Adipocyte (in vitro differentiated cells): ENCODE data around the gene YY1.

Experiments used
- DNase-seq: peaks from one replicate; pipeline ENCODE4 v3.0.0-alpha.2; 2015; ENCODE audit warnings: low read depth
- H3K27me3 ChIP-seq: replicated peaks from 2 replicates; pipeline ENCODE4 v1.7.0; 2013; ENCODE audit warnings: mild to moderate bottlenecking, low read length, moderate library complexity; ENCODE audit not compliant: control insufficient read depth, insufficient read depth
- H3K36me3 ChIP-seq: 2 replicates; pipeline ENCODE4 v1.7.0; 2013; ENCODE audit warnings: low read length, mild to moderate bottlenecking, moderate library complexity; ENCODE audit not compliant: control insufficient read depth, insufficient read depth, severe bottlenecking
- H3K4me1 ChIP-seq: 2 replicates; pipeline ENCODE4 v1.7.0; 2013; ENCODE audit warnings: mild to moderate bottlenecking, low read length, moderate library complexity; ENCODE audit not compliant: control insufficient read depth, insufficient read depth
- H3K4me3 ChIP-seq: 2 replicates; pipeline ENCODE4 v1.7.0; 2013; ENCODE audit warnings: mild to moderate bottlenecking, low read length, moderate library complexity
- H3K9ac ChIP-seq: 2 replicates; pipeline ENCODE4 v1.7.0; 2013; ENCODE audit warnings: mild to moderate bottlenecking, low read length, moderate library complexity
- H3K9me3 ChIP-seq: 2 replicates; pipeline ENCODE4 v1.7.0; 2013; ENCODE audit warnings: mild to moderate bottlenecking, low read length, moderate library complexity; ENCODE audit not compliant: control insufficient read depth

The YY1 gene

GRCh38 chr14:100323942-100324307, 85.0 kb downstream of the YY1 start:
- Histone ChIP-seq H3K36me3 (no peaks in the 10 kb centered on the region), H3K27me3 (peaks cover 4% of the 10 kb centered on the region), H3K9me3 (no peaks in the 10 kb centered on the region), H3K4me1 (no peaks in the 10 kb centered on the region), H3K9ac (no peak overlapping the region), H3K4me3 (no peak overlapping the region)
- DNase-seq, result no peak

- Histone ChIP-seq H3K27me3 (peaks cover 9% of the 10 kb centered on the region), H3K9ac (no peak overlapping the region), H3K4me1 (no peaks in the 10 kb centered on the region), H3K4me3 (no peak overlapping the region), H3K9me3 (no peaks in the 10 kb centered on the region), H3K36me3 (no peaks in the 10 kb centered on the region)
- DNase-seq, result no peak
These were observed 86.3 kb downstream of the YY1 start for GRCh38 chr14:100325231-100325632.

GRCh38 chr14:100325958-100326357, 87.0 kb downstream of the YY1 start:
- DNase-seq, result no peak
- Histone ChIP-seq H3K4me1 (no peaks in the 10 kb centered on the region), H3K9ac (no peak overlapping the region), H3K9me3 (no peaks in the 10 kb centered on the region), H3K27me3 (peaks cover 9% of the 10 kb centered on the region), H3K4me3 (no peak overlapping the region), H3K36me3 (no peaks in the 10 kb centered on the region)

- Histone ChIP-seq H3K9ac (no peak overlapping the region), H3K4me1 (no peaks in the 10 kb centered on the region), H3K27me3 (peaks cover 9% of the 10 kb centered on the region), H3K36me3 (no peaks in the 10 kb centered on the region), H3K9me3 (no peaks in the 10 kb centered on the region), H3K4me3 (no peak overlapping the region)
- no peak for DNase-seq
These were observed 88.2 kb downstream of the YY1 start for GRCh38 chr14:100327128-100327527.

GRCh38 chr14:100328495-100329163, 89.7 kb downstream of the YY1 start:
- H3K27me3 ChIP-seq, result peaks cover 9% of the 10 kb centered on the region
- no peak for DNase-seq
- H3K4me3 ChIP-seq, result no peak overlapping the region
- H3K4me1 ChIP-seq, result no peaks in the 10 kb centered on the region
- no peaks in the 10 kb centered on the region for H3K9me3 ChIP-seq
- peaks cover 5% of the 10 kb centered on the region for H3K36me3 ChIP-seq
- no peak overlapping the region for H3K9ac ChIP-seq

GRCh38 chr14:100329233-100330006, 90.5 kb downstream of the YY1 start:
- H3K4me1 ChIP-seq, result no peaks in the 10 kb centered on the region
- H3K9me3 ChIP-seq, result no peaks in the 10 kb centered on the region
- H3K36me3 ChIP-seq, result peaks cover 13% of the 10 kb centered on the region
- DNase-seq, result no peak
- H3K4me3 ChIP-seq, result no peak overlapping the region
- H3K27me3 ChIP-seq, result peaks cover 9% of the 10 kb centered on the region
- H3K9ac ChIP-seq, result no peak overlapping the region

- Histone ChIP-seq H3K4me3 (no peak overlapping the region), H3K4me1 (no peaks in the 10 kb centered on the region), H3K9me3 (no peaks in the 10 kb centered on the region), H3K36me3 (peaks cover 18% of the 10 kb centered on the region), H3K27me3 (peaks cover 9% of the 10 kb centered on the region), H3K9ac (no peak overlapping the region)
- DNase-seq, result no peak
These were observed 91.0 kb downstream of the YY1 start for GRCh38 chr14:100330007-100330344.

GRCh38 chr14:100330388-100330931, 91.5 kb downstream of the YY1 start:
- Histone ChIP-seq H3K27me3 (peaks cover 9% of the 10 kb centered on the region), H3K4me3 (no peak overlapping the region), H3K9ac (no peak overlapping the region), H3K36me3 (peaks cover 23% of the 10 kb centered on the region), H3K9me3 (no peaks in the 10 kb centered on the region), H3K4me1 (no peaks in the 10 kb centered on the region)
- DNase-seq, result no peak

GRCh38 chr14:100332071-100332639, 93.2 kb downstream of the YY1 start:
- Histone ChIP-seq H3K36me3 (peaks cover 37% of the 10 kb centered on the region), H3K4me3 (no peak overlapping the region), H3K9me3 (no peaks in the 10 kb centered on the region), H3K4me1 (no peaks in the 10 kb centered on the region), H3K9ac (no peak overlapping the region), H3K27me3 (peaks cover 6% of the 10 kb centered on the region)
- DNase-seq, result no peak
